ENCODE results near the gene MMD. TPM values are rescaled to one million over a fixed set of nuclear protein-coding genes. Genes with fewer than 3 reads are reported as not detected.
"Not testable (repeated sequence)": the region's sequence is repeated elsewhere in the genome, so short reads cannot be mapped to it uniquely, and the experiment has no call there.

The MMD gene
- total RNA-seq, 3 donors from 2014 or later, result 10.3 to 22.8 (median 14.7) TPM

- ATAC-seq (no peak), DNase-seq (no peak)
- Histone ChIP-seq H3K36me3 (ENCODE audit: low read depth) (no peaks in the 10 kb centered on the region), H3K9me3 (no peaks in the 10 kb centered on the region), H3K4me1 (ENCODE audit: low read depth) (peaks cover 25% of the 10 kb centered on the region), H3K4me3 (no peak overlapping the region)
- no peak for TF ChIP-seq CTCF (IDR thresholded peaks at IDR 0.05)
- intact Hi-C loops (cut with DNase I, micrococcal nuclease), result no loop called here
Observed at GRCh38 chr17:55432358-55433028, 10.9 kb upstream of the MMD start.

GRCh38 chr17:55431914-55432313, 10.3 kb upstream of the MMD start:
- H3K36me3 ChIP-seq (ENCODE audit: low read depth); intact Hi-C loops (cut with DNase I, micrococcal nuclease); DNase-seq; ATAC-seq; H3K4me3 ChIP-seq; H3K9me3 ChIP-seq: not testable (repeated sequence)
- peaks cover 25% of the 10 kb centered on the region for H3K4me1 ChIP-seq (ENCODE audit: low read depth)

- Histone ChIP-seq H3K36me3 (ENCODE audit: low read depth) (no peaks in the 10 kb centered on the region), H3K4me3 (no peak overlapping the region), H3K4me1 (ENCODE audit: low read depth) (peaks cover 25% of the 10 kb centered on the region), H3K9me3 (no peaks in the 10 kb centered on the region)
- ATAC-seq (peak; percentile 29), DNase-seq (peak in 1 of 3 donors; percentile 25)
- intact Hi-C loops (cut with DNase I, micrococcal nuclease), result no loop called here
- TF ChIP-seq CTCF (IDR thresholded peaks at IDR 0.05), result no peak
Observed at GRCh38 chr17:55430541-55431288, 9.1 kb upstream of the MMD start.

- no peaks in the 10 kb centered on the region for H3K9me3 ChIP-seq
- ATAC-seq (no peak), DNase-seq (no peak)
- TF ChIP-seq CTCF (IDR thresholded peaks at IDR 0.05), result no peak
- H3K36me3 ChIP-seq (ENCODE audit: low read depth), result no peaks in the 10 kb centered on the region
- H3K4me3 ChIP-seq, result no peak overlapping the region
- intact Hi-C loops (cut with DNase I, micrococcal nuclease), result no loop called here
- H3K4me1 ChIP-seq (ENCODE audit: low read depth), result peaks cover 10% of the 10 kb centered on the region
Observed at GRCh38 chr17:55427587-55427882, 5.9 kb upstream of the MMD start.

GRCh38 chr17:55426851-55427586, 5.4 kb upstream of the MMD start:
- peaks cover 14% of the 10 kb centered on the region for H3K4me1 ChIP-seq (ENCODE audit: low read depth)
- H3K36me3 ChIP-seq (ENCODE audit: low read depth), result no peaks in the 10 kb centered on the region
- TF ChIP-seq CTCF (IDR thresholded peaks at IDR 0.05), result no peak
- no peak for DNase-seq
- no peak overlapping the region for H3K4me3 ChIP-seq
- no peaks in the 10 kb centered on the region for H3K9me3 ChIP-seq
- intact Hi-C loops (cut with DNase I, micrococcal nuclease), result no loop called here
- ATAC-seq, result no peak
